Measurements from ENCODE around the gene FAM114A1.

DNA sequence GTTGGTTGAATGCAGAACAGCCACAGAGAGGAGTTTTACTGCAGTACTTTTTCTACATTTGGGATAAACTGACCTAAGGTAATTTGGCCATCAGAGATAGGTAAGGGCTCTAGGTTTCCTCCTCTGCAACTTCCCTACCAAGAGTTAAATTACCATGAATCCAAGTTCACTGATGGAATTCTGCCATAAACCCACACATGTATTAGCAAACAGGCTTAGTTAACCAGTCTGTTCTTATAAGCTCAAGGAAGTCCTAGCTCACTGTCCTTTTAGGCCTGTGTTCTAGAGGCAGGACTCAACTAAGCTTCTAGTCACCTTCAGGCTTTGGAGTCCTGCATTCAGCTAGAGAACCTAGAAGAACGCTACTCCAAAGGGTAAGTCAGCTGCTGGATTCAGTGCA is 4.0 kb downstream of the FAM114A1 start:
- TF ChIP-seq, protein P1, sequence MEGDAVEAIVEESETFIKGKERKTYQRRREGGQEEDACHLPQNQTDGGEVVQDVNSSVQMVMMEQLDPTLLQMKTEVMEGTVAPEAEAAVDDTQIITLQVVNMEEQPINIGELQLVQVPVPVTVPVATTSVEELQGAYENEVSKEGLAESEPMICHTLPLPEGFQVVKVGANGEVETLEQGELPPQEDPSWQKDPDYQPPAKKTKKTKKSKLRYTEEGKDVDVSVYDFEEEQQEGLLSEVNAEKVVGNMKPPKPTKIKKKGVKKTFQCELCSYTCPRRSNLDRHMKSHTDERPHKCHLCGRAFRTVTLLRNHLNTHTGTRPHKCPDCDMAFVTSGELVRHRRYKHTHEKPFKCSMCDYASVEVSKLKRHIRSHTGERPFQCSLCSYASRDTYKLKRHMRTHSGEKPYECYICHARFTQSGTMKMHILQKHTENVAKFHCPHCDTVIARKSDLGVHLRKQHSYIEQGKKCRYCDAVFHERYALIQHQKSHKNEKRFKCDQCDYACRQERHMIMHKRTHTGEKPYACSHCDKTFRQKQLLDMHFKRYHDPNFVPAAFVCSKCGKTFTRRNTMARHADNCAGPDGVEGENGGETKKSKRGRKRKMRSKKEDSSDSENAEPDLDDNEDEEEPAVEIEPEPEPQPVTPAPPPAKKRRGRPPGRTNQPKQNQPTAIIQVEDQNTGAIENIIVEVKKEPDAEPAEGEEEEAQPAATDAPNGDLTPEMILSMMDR (IDR thresholded peaks at IDR 0.05), result no peak
- no peak for TF ChIP-seq POLR2AphosphoS5 (IDR thresholded peaks at IDR 0.05; ENCODE audit: insufficient read depth in 1 of 2, low read depth in 1 of 2)
